ENCODE measurements around the gene PI4KA. TPM values are rescaled to one million over a fixed set of nuclear protein-coding genes. Genes with fewer than 3 reads are reported as not detected.

Gene PI4KA
- polyA plus RNA-seq, 1 donor from 2014 or later: 42.2 TPM

DNA sequence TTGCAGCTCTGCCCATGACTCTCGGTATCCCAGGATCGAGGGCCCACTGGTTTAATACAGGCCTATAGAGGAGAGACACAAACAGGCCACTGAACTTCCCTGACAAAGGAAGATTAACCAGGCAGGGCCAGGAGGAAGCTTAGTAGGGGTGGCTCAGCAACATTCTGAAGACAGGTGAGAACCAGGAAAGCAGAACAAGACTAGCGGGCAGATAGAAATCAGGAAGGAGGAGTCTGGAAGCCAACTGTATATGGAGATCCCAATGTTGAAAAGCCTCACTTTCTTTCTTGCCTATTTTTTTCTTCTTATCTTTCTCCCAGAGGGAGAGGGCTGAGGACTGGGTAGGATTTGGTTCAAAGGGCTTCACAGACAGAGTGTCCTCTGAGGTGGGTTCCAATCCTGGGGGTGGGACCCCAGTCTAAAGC is 5.4 kb downstream of the PI4KA start:
- H3K27ac ChIP-seq (ENCODE audit: low read length): no peak overlapping the region
- peaks cover 73% of the 10 kb centered on the region for H3K79me2 ChIP-seq (replicated peaks; ENCODE audit: insufficient read depth, low read length)
- no peak overlapping the region for H2AFZ ChIP-seq (ENCODE audit: low read depth, low read length)
- no peak overlapping the region for H3K4me2 ChIP-seq (ENCODE audit: low read length)
- no peaks in the 10 kb centered on the region for H3K27me3 ChIP-seq (ENCODE audit: insufficient read depth, low read depth, low read length)
- no peaks in the 10 kb centered on the region for H3K9me3 ChIP-seq (ENCODE audit: low read length)
- H3K36me3 ChIP-seq (ENCODE audit: insufficient read depth, low read length): no peaks in the 10 kb centered on the region
- no peak for TF ChIP-seq RAD21 (conservative IDR thresholded peaks at IDR 0.05)
- no peak for TF ChIP-seq TAF1 (IDR thresholded peaks at IDR 0.05; ENCODE audit: low read depth)
- no peak for TF ChIP-seq EP300 (conservative IDR thresholded peaks at IDR 0.05; ENCODE audit: poor library complexity, severe bottlenecking)
- TF ChIP-seq SMC3 (conservative IDR thresholded peaks at IDR 0.05; ENCODE audit: poor library complexity): no peak
- TF ChIP-seq, protein P1, sequence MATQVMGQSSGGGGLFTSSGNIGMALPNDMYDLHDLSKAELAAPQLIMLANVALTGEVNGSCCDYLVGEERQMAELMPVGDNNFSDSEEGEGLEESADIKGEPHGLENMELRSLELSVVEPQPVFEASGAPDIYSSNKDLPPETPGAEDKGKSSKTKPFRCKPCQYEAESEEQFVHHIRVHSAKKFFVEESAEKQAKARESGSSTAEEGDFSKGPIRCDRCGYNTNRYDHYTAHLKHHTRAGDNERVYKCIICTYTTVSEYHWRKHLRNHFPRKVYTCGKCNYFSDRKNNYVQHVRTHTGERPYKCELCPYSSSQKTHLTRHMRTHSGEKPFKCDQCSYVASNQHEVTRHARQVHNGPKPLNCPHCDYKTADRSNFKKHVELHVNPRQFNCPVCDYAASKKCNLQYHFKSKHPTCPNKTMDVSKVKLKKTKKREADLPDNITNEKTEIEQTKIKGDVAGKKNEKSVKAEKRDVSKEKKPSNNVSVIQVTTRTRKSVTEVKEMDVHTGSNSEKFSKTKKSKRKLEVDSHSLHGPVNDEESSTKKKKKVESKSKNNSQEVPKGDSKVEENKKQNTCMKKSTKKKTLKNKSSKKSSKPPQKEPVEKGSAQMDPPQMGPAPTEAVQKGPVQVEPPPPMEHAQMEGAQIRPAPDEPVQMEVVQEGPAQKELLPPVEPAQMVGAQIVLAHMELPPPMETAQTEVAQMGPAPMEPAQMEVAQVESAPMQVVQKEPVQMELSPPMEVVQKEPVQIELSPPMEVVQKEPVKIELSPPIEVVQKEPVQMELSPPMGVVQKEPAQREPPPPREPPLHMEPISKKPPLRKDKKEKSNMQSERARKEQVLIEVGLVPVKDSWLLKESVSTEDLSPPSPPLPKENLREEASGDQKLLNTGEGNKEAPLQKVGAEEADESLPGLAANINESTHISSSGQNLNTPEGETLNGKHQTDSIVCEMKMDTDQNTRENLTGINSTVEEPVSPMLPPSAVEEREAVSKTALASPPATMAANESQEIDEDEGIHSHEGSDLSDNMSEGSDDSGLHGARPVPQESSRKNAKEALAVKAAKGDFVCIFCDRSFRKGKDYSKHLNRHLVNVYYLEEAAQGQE (IDR thresholded peaks at IDR 0.05; ENCODE audit: borderline replicate concordance): no peak
- no peak for TF ChIP-seq MXI1 (conservative IDR thresholded peaks at IDR 0.05; ENCODE audit: poor library complexity, severe bottlenecking)
- TF ChIP-seq POLR2AphosphoS5 (IDR thresholded peaks at IDR 0.05): no peak
- TF ChIP-seq, protein P2, sequence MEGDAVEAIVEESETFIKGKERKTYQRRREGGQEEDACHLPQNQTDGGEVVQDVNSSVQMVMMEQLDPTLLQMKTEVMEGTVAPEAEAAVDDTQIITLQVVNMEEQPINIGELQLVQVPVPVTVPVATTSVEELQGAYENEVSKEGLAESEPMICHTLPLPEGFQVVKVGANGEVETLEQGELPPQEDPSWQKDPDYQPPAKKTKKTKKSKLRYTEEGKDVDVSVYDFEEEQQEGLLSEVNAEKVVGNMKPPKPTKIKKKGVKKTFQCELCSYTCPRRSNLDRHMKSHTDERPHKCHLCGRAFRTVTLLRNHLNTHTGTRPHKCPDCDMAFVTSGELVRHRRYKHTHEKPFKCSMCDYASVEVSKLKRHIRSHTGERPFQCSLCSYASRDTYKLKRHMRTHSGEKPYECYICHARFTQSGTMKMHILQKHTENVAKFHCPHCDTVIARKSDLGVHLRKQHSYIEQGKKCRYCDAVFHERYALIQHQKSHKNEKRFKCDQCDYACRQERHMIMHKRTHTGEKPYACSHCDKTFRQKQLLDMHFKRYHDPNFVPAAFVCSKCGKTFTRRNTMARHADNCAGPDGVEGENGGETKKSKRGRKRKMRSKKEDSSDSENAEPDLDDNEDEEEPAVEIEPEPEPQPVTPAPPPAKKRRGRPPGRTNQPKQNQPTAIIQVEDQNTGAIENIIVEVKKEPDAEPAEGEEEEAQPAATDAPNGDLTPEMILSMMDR (IDR thresholded peaks at IDR 0.05; ENCODE audit: poor library complexity, severe bottlenecking): no peak
- TF ChIP-seq EZH2 (IDR thresholded peaks at IDR 0.05; ENCODE audit: borderline replicate concordance, insufficient read depth, low read length, poor library complexity, severe bottlenecking): no peak
- H3K9me2 ChIP-seq (ENCODE audit: insufficient read depth, low read length): no peaks in the 10 kb centered on the region
- H4K20me1 ChIP-seq (ENCODE audit: insufficient read depth): no peaks in the 10 kb centered on the region
- H3K4me3 ChIP-seq (ENCODE audit: low read length): no peak overlapping the region
- H3F3A ChIP-seq (ENCODE audit: insufficient read depth, low read length, poor library complexity, severe bottlenecking): peaks cover 5% of the 10 kb centered on the region
- H3K9ac ChIP-seq (ENCODE audit: low read length): no peak overlapping the region

- Histone ChIP-seq H3F3A (ENCODE audit: insufficient read depth, low read length, poor library complexity, severe bottlenecking) (peaks cover 4% of the 10 kb centered on the region), H3K36me3 (ENCODE audit: insufficient read depth, low read length) (no peaks in the 10 kb centered on the region), H3K79me2 (replicated peaks; ENCODE audit: insufficient read depth, low read length) (peaks cover 78% of the 10 kb centered on the region), H4K20me1 (ENCODE audit: insufficient read depth) (no peaks in the 10 kb centered on the region), H3K9me3 (ENCODE audit: low read length) (no peaks in the 10 kb centered on the region), H3K4me3 (ENCODE audit: low read length) (no peak overlapping the region), H3K9me2 (ENCODE audit: insufficient read depth, low read length) (no peaks in the 10 kb centered on the region), H3K27me3 (ENCODE audit: insufficient read depth, low read depth, low read length) (no peaks in the 10 kb centered on the region), H3K9ac (ENCODE audit: low read length) (no peak overlapping the region), H3K27ac (ENCODE audit: low read length) (no peak overlapping the region), H3K4me2 (ENCODE audit: low read length) (no peak overlapping the region), H2AFZ (ENCODE audit: low read depth, low read length) (no peak overlapping the region)
- TF ChIP-seq SMC3 (conservative IDR thresholded peaks at IDR 0.05; ENCODE audit: poor library complexity) (no peak), MXI1 (conservative IDR thresholded peaks at IDR 0.05; ENCODE audit: poor library complexity, severe bottlenecking) (no peak), EZH2 (IDR thresholded peaks at IDR 0.05; ENCODE audit: borderline replicate concordance, insufficient read depth, low read length, poor library complexity, severe bottlenecking) (no peak), EP300 (conservative IDR thresholded peaks at IDR 0.05; ENCODE audit: poor library complexity, severe bottlenecking) (no peak), POLR2AphosphoS5 (IDR thresholded peaks at IDR 0.05) (no peak), RAD21 (conservative IDR thresholded peaks at IDR 0.05) (no peak), TAF1 (IDR thresholded peaks at IDR 0.05; ENCODE audit: low read depth) (no peak)
- TF ChIP-seq, protein P2 (IDR thresholded peaks at IDR 0.05; ENCODE audit: poor library complexity, severe bottlenecking): no peak
- TF ChIP-seq, protein P1 (IDR thresholded peaks at IDR 0.05; ENCODE audit: borderline replicate concordance): no peak
These were observed 6.1 kb downstream of the PI4KA start for GRCh38 chr22:20852503-20852902.
